GM10248 (cell line): ENCODE data around the gene CDH24.
A peak's percentile ranks its signal among the peaks of the same experiment; 100 is the strongest.

ENCODE experiments used
- CTCF ChIA-PET: fragments of 300-600 bp; sonication (Branson Sonifier 250); formaldehyde crosslinking; extraction: SDS; loops from one replicate; lab custom pipeline; 2021; ENCODE audit warnings: antibody characterized with exemption; lab: Yijun Ruan, JAX
- POLR2A ChIA-PET: fragments of 350-650 bp; sonication (Branson Sonifier 250); formaldehyde crosslinking; extraction: SDS; loops from one replicate; lab custom pipeline; 2020; ENCODE audit warnings: antibody characterized with exemption; lab: Yijun Ruan, JAX
- DNase-seq: peaks from one replicate; pipeline ENCODE4 v3.0.0; 2012; ENCODE audit errors: extremely low spot score
- CTCF ChIP-seq: IDR thresholded peaks from 2 replicates; pipeline ENCODE4 v1.5.1; 2012; ENCODE audit warnings: mild to moderate bottlenecking, low read depth; ENCODE audit errors: extremely low read depth, missing control alignments, control extremely low read depth

Gene CDH24

GRCh38 chr14:23056956-23057756 lies at the start of gene CDH24:
Gene CDH24, minus strand, starts transcription at chr14:23057520. Its CDS starts 1,787 bp downstream, at chr14:23055733.
- CTCF ChIA-PET: interaction anchor here (0.7 to 24.2 kb wide), 56 partner anchors 10 to 500 kb away, joined by 3 to 834 read pairs (median 5); partner anchors contain the start of genes ACIN1, AJUBA, C14orf119 and PABPN1
- peak; percentile 87 for DNase-seq
- no peak for TF ChIP-seq CTCF
- POLR2A ChIA-PET: interaction anchor here (1.0 to 1.3 kb wide), 2 partner anchors 12 to 71 kb away, joined by 5 read pairs; no protein-coding TSS in a partner anchor

- CTCF ChIA-PET: interaction anchor here (1.2 to 1.6 kb wide), 2 partner anchors 12 to 14 kb away, joined by 3 to 13 read pairs; partner anchors contain the start of gene ACIN1
- TF ChIP-seq CTCF: no peak
- no peak for DNase-seq
- POLR2A ChIA-PET: no interaction called here
These were observed 49.4 kb upstream of the CDH24 start for GRCh38 chr14:23106747-23107045.

- no peak for DNase-seq
- ChIA-PET POLR2A (no interaction called here), CTCF (no interaction called here)
- no peak for TF ChIP-seq CTCF
These were observed 48.1 kb upstream of the CDH24 start for GRCh38 chr14:23105348-23105824.

GRCh38 chr14:23104591-23105347 lies 47.4 kb upstream of the CDH24 start, which contains the start of gene CIROP:
Gene CIROP, minus strand, starts transcription at chr14:23104989. Its CDS starts 69 bp downstream, at chr14:23104920.
- no peak for DNase-seq
- ChIA-PET CTCF (interaction anchor here (1.9 kb wide), 1 partner anchor 120 kb away, joined by 7 read pairs; no protein-coding TSS in a partner anchor), POLR2A (interaction anchor here (0.5 kb wide), 1 partner anchor 72 kb away, joined by 3 read pairs; no protein-coding TSS in a partner anchor)
- no peak for TF ChIP-seq CTCF

GRCh38 chr14:23104070-23104590 lies 46.8 kb upstream of the CDH24 start:
- ChIA-PET CTCF (interaction anchor here (1.9 kb wide), 1 partner anchor 119 kb away, joined by 7 read pairs; no protein-coding TSS in a partner anchor), POLR2A (interaction anchor here (0.5 kb wide), 1 partner anchor 73 kb away, joined by 3 read pairs; no protein-coding TSS in a partner anchor)
- no peak for TF ChIP-seq CTCF
- DNase-seq: no peak

GRCh38 chr14:23103581-23103980 lies 46.3 kb upstream of the CDH24 start:
- CTCF ChIA-PET: interaction anchor here (1.9 kb wide), 1 partner anchor 118 kb away, joined by 7 read pairs; no protein-coding TSS in a partner anchor
- POLR2A ChIA-PET: no interaction called here
- TF ChIP-seq CTCF: no peak
- DNase-seq: no peak
